Measurements from ENCODE around the gene ZZZ3.

DNA sequence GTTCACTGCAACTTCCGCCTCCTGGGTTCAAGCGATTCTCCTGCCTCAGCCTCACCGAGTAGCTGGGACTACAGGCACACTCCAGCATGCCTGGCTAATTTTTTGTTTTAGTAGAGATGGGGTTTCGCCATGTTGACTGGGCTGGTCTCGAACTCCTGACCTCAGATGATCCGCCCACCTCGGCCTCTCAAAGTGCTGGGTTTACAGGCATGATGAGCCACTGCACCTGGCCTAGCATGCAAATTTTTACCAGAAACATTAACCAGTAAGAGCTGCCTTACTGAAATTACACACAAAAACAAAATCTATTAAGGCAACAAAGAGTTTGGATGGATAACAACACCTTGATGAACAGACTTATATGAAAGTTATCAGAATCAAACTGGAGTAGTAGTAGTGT is 12.1 kb downstream of the ZZZ3 start:
- no peak for TF ChIP-seq TAF1 (CRISPR knock-in tag; IDR thresholded peaks at IDR 0.05)
- no peak for TF ChIP-seq JUND (CRISPR knock-in tag; IDR thresholded peaks at IDR 0.05)
- TF ChIP-seq ZNF558 (CRISPR knock-in tag; IDR thresholded peaks at IDR 0.05; ENCODE audit: borderline replicate concordance), result no peak
- no peak for TF ChIP-seq POLR2A (IDR thresholded peaks at IDR 0.05; ENCODE audit: insufficient read depth in 1 of 2, low read depth in 2 of 2, low read length in 2 of 2)
- TF ChIP-seq, protein P1, sequence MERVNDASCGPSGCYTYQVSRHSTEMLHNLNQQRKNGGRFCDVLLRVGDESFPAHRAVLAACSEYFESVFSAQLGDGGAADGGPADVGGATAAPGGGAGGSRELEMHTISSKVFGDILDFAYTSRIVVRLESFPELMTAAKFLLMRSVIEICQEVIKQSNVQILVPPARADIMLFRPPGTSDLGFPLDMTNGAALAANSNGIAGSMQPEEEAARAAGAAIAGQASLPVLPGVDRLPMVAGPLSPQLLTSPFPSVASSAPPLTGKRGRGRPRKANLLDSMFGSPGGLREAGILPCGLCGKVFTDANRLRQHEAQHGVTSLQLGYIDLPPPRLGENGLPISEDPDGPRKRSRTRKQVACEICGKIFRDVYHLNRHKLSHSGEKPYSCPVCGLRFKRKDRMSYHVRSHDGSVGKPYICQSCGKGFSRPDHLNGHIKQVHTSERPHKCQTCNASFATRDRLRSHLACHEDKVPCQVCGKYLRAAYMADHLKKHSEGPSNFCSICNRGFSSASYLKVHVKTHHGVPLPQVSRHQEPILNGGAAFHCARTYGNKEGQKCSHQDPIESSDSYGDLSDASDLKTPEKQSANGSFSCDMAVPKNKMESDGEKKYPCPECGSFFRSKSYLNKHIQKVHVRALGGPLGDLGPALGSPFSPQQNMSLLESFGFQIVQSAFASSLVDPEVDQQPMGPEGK (CRISPR knock-in tag; IDR thresholded peaks at IDR 0.05), result no peak
- TF ChIP-seq RAD51 (IDR thresholded peaks at IDR 0.05; ENCODE audit: borderline replicate concordance), result no peak
- TF ChIP-seq, protein P2, sequence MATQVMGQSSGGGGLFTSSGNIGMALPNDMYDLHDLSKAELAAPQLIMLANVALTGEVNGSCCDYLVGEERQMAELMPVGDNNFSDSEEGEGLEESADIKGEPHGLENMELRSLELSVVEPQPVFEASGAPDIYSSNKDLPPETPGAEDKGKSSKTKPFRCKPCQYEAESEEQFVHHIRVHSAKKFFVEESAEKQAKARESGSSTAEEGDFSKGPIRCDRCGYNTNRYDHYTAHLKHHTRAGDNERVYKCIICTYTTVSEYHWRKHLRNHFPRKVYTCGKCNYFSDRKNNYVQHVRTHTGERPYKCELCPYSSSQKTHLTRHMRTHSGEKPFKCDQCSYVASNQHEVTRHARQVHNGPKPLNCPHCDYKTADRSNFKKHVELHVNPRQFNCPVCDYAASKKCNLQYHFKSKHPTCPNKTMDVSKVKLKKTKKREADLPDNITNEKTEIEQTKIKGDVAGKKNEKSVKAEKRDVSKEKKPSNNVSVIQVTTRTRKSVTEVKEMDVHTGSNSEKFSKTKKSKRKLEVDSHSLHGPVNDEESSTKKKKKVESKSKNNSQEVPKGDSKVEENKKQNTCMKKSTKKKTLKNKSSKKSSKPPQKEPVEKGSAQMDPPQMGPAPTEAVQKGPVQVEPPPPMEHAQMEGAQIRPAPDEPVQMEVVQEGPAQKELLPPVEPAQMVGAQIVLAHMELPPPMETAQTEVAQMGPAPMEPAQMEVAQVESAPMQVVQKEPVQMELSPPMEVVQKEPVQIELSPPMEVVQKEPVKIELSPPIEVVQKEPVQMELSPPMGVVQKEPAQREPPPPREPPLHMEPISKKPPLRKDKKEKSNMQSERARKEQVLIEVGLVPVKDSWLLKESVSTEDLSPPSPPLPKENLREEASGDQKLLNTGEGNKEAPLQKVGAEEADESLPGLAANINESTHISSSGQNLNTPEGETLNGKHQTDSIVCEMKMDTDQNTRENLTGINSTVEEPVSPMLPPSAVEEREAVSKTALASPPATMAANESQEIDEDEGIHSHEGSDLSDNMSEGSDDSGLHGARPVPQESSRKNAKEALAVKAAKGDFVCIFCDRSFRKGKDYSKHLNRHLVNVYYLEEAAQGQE (IDR thresholded peaks at IDR 0.05; ENCODE audit: borderline replicate concordance in 1 of 2, low read depth in 1 of 2, low read length in 2 of 2), result no peak
- no peak for TF ChIP-seq ZFX (CRISPR knock-in tag; IDR thresholded peaks at IDR 0.05; ENCODE audit: low read depth)
- TF ChIP-seq ZNF792 (CRISPR knock-in tag; IDR thresholded peaks at IDR 0.05), result no peak
- no peak for TF ChIP-seq CREM (IDR thresholded peaks at IDR 0.05)
- no peak for TF ChIP-seq CREM (CRISPR knock-in tag; IDR thresholded peaks at IDR 0.05)
- TF ChIP-seq, protein P3, sequence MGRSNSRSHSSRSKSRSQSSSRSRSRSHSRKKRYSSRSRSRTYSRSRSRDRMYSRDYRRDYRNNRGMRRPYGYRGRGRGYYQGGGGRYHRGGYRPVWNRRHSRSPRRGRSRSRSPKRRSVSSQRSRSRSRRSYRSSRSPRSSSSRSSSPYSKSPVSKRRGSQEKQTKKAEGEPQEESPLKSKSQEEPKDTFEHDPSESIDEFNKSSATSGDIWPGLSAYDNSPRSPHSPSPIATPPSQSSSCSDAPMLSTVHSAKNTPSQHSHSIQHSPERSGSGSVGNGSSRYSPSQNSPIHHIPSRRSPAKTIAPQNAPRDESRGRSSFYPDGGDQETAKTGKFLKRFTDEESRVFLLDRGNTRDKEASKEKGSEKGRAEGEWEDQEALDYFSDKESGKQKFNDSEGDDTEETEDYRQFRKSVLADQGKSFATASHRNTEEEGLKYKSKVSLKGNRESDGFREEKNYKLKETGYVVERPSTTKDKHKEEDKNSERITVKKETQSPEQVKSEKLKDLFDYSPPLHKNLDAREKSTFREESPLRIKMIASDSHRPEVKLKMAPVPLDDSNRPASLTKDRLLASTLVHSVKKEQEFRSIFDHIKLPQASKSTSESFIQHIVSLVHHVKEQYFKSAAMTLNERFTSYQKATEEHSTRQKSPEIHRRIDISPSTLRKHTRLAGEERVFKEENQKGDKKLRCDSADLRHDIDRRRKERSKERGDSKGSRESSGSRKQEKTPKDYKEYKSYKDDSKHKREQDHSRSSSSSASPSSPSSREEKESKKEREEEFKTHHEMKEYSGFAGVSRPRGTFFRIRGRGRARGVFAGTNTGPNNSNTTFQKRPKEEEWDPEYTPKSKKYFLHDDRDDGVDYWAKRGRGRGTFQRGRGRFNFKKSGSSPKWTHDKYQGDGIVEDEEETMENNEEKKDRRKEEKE (IDR thresholded peaks at IDR 0.05), result no peak
- TF ChIP-seq, protein P4, sequence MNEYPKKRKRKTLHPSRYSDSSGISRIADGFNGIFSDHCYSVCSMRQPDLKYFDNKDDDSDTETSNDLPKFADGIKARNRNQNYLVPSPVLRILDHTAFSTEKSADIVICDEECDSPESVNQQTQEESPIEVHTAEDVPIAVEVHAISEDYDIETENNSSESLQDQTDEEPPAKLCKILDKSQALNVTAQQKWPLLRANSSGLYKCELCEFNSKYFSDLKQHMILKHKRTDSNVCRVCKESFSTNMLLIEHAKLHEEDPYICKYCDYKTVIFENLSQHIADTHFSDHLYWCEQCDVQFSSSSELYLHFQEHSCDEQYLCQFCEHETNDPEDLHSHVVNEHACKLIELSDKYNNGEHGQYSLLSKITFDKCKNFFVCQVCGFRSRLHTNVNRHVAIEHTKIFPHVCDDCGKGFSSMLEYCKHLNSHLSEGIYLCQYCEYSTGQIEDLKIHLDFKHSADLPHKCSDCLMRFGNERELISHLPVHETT (CRISPR knock-in tag; conservative IDR thresholded peaks at IDR 0.05), result no peak

Data from HepG2 (cell line).